ENCODE measurements around the gene SSC5D. TPM values are rescaled to one million over a fixed set of nuclear protein-coding genes. Genes with fewer than 3 reads are reported as not detected.

SSC5D gene
- total and polyA plus RNA-seq, 9 of the 15 experiments (the other 6 are each of a cell fraction or from before 2014, with no cell fraction given), result 0.04 to 0.71 (median 0.14) TPM; not detected in 2

- no TSS peak for BruUV-seq (replicated peaks)
- Histone ChIP-seq H3K36me3 (ENCODE audit: control insufficient read depth, insufficient read depth, low read length) (no peaks in the 10 kb centered on the region; the same call in 1 of the 3 replicates), H3K9ac (ENCODE audit: insufficient read depth in 1 of 2, low read depth in 2 of 2, low read length in 2 of 2) (peak overlapping the region in 1 of 2 experiments; percentile 66; a peak in 2 of 4 replicates), H3K4me3 (no peak overlapping the region), H3K9me1 (ENCODE audit: control insufficient read depth, insufficient read depth, low read length) (no peaks in the 10 kb centered on the region), H3K4me2 (ENCODE audit: insufficient read depth, low read length) (no peak overlapping the region), H4K20me1 (replicated peaks; ENCODE audit: control insufficient read depth, insufficient read depth, low read length) (no peaks in the 10 kb centered on the region), H3K27ac (ENCODE audit: extremely low read depth, low read depth, low read length) (no peak overlapping the region), H3K4me1 (replicated peaks in 1 of 2; ENCODE audit: control insufficient read depth in 2 of 2, insufficient read depth in 2 of 2, low read length in 2 of 2) (peaks cover 27 to 42% of the 10 kb centered on the region in 2 experiments), H3K79me2 (ENCODE audit: control insufficient read depth, insufficient read depth, low read length) (peaks cover 9% of the 10 kb centered on the region), H3K9me3 (replicated peaks; ENCODE audit: control insufficient read depth, insufficient read depth, low read depth, low read length) (no peaks in the 10 kb centered on the region), H3K27me3 (ENCODE audit: control insufficient read depth in 2 of 2, insufficient read depth in 2 of 2, low read length in 2 of 2) (no peaks in the 10 kb centered on the region), H2AFZ (ENCODE audit: low read depth, low read length) (peak overlapping the region; percentile 40; the same call in 1 of the 2 replicates)
- no peak for FAIRE-seq
- DNase-seq (ENCODE audit: extremely low read depth in 1 of 4, low spot score in 3 of 4), result no peak
- TF ChIP-seq KDM2B (CRISPR knock-in tag; IDR thresholded peaks at IDR 0.05), result no peak
- TF ChIP-seq GABPA (tag; conservative IDR thresholded peaks at IDR 0.05; ENCODE audit: low read depth), result no peak
- no peak for TF ChIP-seq UBTF (IDR thresholded peaks at IDR 0.05; ENCODE audit: borderline replicate concordance in 1 of 2, low read depth in 2 of 2, low read length in 2 of 2)
- TF ChIP-seq TFAP4 (CRISPR knock-in tag; IDR thresholded peaks at IDR 0.05; ENCODE audit: borderline replicate concordance), result peak; percentile 68; the same call in 1 of the 2 replicates
- no peak for TF ChIP-seq DNMT1 (IDR thresholded peaks at IDR 0.05)
- 62% methylated on average over 13 of the region's 16 CpGs for WGBS (ENCODE audit: insufficient coverage, low coverage, missing lambda C conversion rate)
- in situ Hi-C loops (cut with MboI), result no loop called here
- ATAC-seq, result no peak
- intact Hi-C loops (cut with micrococcal nuclease), result no loop called here
- POLR2A ChIA-PET, result no interaction called here
- CTCF ChIA-PET (ENCODE audit: low intra/inter-chr PET ratio), result no interaction called here
These were observed 14.8 kb upstream of the SSC5D start for GRCh38 chr19:55473225-55474012.
